SJSA1 (cell line): ENCODE results near the gene ATG10. TPM values are rescaled to one million over a fixed set of nuclear protein-coding genes. Genes with fewer than 3 reads are reported as not detected.
"Not testable (repeated sequence)": the region's sequence is repeated elsewhere in the genome, so short reads cannot be mapped to it uniquely, and the experiment has no call there.

Source experiments
- DNase-seq, 2 experiments: peaks; one replicate each; pipeline ENCODE4 v3.0.0-alpha.2; 2015 to 2020; ENCODE audit warnings: low spot score in 2 of 2, low read depth in 1 of 2
- H3K27ac ChIP-seq: fragments of 250-450 bp; sonication (Bioruptor Pico); 2 replicates; pipeline ENCODE4 v1.5.1; 2020; ENCODE audit warnings: mild to moderate bottlenecking, moderate library complexity
- H3K27me3 ChIP-seq: fragments of 250-450 bp; sonication (Bioruptor Pico); replicated peaks from 2 replicates; pipeline ENCODE4 v1.5.1; 2020; ENCODE audit warnings: mild to moderate bottlenecking, moderate library complexity
- H3K36me3 ChIP-seq: fragments of 250-450 bp; sonication (Bioruptor Pico); 2 replicates; pipeline ENCODE4 v1.5.1; 2020; ENCODE audit warnings: mild to moderate bottlenecking
- H3K4me1 ChIP-seq: fragments of 250-450 bp; sonication (Bioruptor Pico); replicated peaks from 2 replicates; pipeline ENCODE4 v1.6.1; 2021; ENCODE audit warnings: mild to moderate bottlenecking
- H3K4me3 ChIP-seq: fragments of 250-450 bp; sonication (Bioruptor Pico); 2 replicates; pipeline ENCODE4 v1.5.1; 2020; ENCODE audit warnings: mild to moderate bottlenecking
- H3K9me3 ChIP-seq: fragments of 250-450 bp; sonication (Bioruptor Pico); replicated peaks from 2 replicates; pipeline ENCODE4 v1.5.1; 2020; ENCODE audit warnings: mild to moderate bottlenecking
- total RNA-seq: library from RNA; depleted of rRNA; stranded (reverse); fragments of >200 nt; shearing (Covaris generic); gene quantifications from 2 replicates; pipeline ENCODE4 v1.2.3, GENCODE V29; 2014

The ATG10 gene
- total RNA-seq, 1 experiment from 2014 or later: 11.5 TPM

GRCh38 chr5:81963544-81963943 lies 8.3 kb upstream of the ATG10 start:
- no peaks in the 10 kb centered on the region for H3K9me3 ChIP-seq
- no peak overlapping the region for H3K4me3 ChIP-seq
- H3K36me3 ChIP-seq: no peaks in the 10 kb centered on the region
- H3K27me3 ChIP-seq: no peaks in the 10 kb centered on the region; the same call in 1 of the 2 replicates
- no peak overlapping the region for H3K27ac ChIP-seq
- H3K4me1 ChIP-seq: no peaks in the 10 kb centered on the region
- DNase-seq: no peak

- no peak for DNase-seq
- H3K9me3 ChIP-seq: no peaks in the 10 kb centered on the region
These were observed 6.3 kb upstream of the ATG10 start for GRCh38 chr5:81965524-81965923.

DNA sequence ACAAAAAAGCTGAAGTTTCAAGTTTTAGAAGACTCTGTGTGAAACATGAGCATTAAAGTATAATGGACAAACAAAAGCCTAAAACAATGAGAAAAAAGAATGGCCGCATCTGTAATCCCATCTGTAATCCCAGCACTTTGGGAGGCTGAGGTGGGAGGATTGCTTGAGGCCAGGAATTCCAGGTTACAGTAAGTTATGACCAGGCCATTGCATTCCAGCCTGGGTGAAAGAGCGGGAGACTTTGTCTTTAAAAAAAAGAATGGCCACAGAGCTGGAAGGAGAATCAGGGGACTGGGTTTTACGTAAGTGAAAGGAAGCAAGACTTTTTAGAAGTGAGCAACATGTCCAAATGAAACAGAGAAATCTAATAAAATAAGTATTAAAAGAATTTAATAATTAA lies 2.6 kb upstream of the ATG10 start:
- H3K27me3 ChIP-seq: no peaks in the 10 kb centered on the region; the same call in 1 of the 2 replicates
- no peaks in the 10 kb centered on the region for H3K36me3 ChIP-seq
- no peaks in the 10 kb centered on the region for H3K9me3 ChIP-seq
- no peak overlapping the region for H3K27ac ChIP-seq
- peaks cover 13% of the 10 kb centered on the region for H3K4me1 ChIP-seq
- DNase-seq: no peak
- no peak overlapping the region for H3K4me3 ChIP-seq

More at GRCh38 chr5:81965524-81965923, 6.3 kb upstream of the ATG10 start:
- H3K27me3 ChIP-seq: no peaks in the 10 kb centered on the region; the same call in 1 of the 2 replicates
- no peak overlapping the region for H3K27ac ChIP-seq
- no peak overlapping the region for H3K4me3 ChIP-seq
- no peaks in the 10 kb centered on the region for H3K4me1 ChIP-seq
- no peaks in the 10 kb centered on the region for H3K36me3 ChIP-seq

GRCh38 chr5:81969912-81970311 lies 1.9 kb upstream of the ATG10 start:
- peaks cover 13% of the 10 kb centered on the region for H3K4me1 ChIP-seq
- H3K4me3 ChIP-seq: no peak overlapping the region
- H3K36me3 ChIP-seq: no peaks in the 10 kb centered on the region
- H3K9me3 ChIP-seq: no peaks in the 10 kb centered on the region
- DNase-seq: no peak
- no peaks in the 10 kb centered on the region; the same call in 1 of the 2 replicates for H3K27me3 ChIP-seq
- H3K27ac ChIP-seq: no peak overlapping the region

DNA sequence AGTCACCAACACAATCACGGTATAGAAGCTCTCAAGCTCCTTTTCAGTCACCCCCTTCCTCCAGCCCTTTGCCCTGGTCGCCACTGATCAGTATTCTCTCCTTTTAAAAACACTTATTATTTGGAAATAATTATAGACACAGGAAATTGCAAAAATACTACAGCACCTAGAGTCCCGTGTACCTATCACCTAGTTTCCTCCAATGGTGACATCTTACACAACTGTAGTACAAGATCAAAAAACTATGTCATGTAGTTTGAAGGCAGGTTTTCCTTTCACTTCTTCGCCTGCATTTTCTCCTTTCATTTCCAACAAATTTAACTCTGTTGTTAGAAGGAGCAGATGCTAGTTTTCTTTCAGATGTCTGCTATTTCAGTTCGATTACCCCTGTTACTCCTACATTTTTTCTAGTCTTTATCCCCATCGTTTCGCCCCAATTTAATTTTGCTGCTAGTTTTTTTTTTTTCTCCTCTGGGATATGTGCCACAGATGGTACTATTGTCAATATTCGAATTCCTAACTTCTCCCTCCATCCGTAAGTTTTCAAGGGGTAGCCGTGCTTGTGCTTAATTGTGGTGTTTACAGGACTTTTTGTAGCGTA lies 612 bp upstream of the ATG10 start:
- peak in 1 of 2 experiments; percentile 64 for DNase-seq
- no peaks in the 10 kb centered on the region for H3K9me3 ChIP-seq
- H3K4me3 ChIP-seq: peak overlapping the region; percentile 78
- H3K36me3 ChIP-seq: no peaks in the 10 kb centered on the region
- peaks cover 13% of the 10 kb centered on the region for H3K4me1 ChIP-seq
- no peaks in the 10 kb centered on the region for H3K27me3 ChIP-seq
- peak overlapping the region; percentile 97 for H3K27ac ChIP-seq

GRCh38 chr5:81972492-81972783 lies 615 bp downstream of the ATG10 start:
- DNase-seq: no peak
- H3K36me3 ChIP-seq: 0 out of 2 replicates have a peak, but pooled peaks cover 6% of the 10 kb centered on the region
- no peaks in the 10 kb centered on the region for H3K9me3 ChIP-seq
- H3K4me1 ChIP-seq: peaks cover 13% of the 10 kb centered on the region
- peak overlapping the region; percentile 78 for H3K4me3 ChIP-seq
- H3K27ac ChIP-seq: peak overlapping the region; percentile 97
- no peaks in the 10 kb centered on the region for H3K27me3 ChIP-seq

DNA sequence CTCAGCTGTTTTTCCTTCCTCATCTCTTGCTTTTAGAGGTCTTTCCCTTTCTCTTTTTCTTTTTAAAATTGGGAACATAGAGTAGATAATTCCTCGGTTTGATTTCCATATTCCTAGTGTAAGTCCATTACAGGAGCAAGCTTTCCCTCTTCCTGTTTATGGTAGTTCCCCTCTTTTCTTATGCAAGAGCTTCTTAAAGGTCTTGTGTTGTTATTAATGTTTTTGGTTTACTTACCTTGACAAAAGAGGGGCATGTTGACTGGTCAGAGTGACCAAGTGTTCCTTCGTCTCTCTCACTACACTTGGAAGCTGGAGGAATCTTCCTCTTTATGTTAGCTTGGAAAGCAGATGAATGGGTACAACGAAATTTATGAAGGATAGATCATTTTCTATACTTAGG lies 8.3 kb downstream of the ATG10 start:
- no peak overlapping the region for H3K4me3 ChIP-seq
- H3K4me1 ChIP-seq: no peaks in the 10 kb centered on the region
- no peaks in the 10 kb centered on the region for H3K27me3 ChIP-seq
- H3K9me3 ChIP-seq: no peaks in the 10 kb centered on the region
- H3K27ac ChIP-seq: no peak overlapping the region
- no peak for DNase-seq
- H3K36me3 ChIP-seq: 0 out of 2 replicates have a peak, but pooled peaks cover 6% of the 10 kb centered on the region

DNA sequence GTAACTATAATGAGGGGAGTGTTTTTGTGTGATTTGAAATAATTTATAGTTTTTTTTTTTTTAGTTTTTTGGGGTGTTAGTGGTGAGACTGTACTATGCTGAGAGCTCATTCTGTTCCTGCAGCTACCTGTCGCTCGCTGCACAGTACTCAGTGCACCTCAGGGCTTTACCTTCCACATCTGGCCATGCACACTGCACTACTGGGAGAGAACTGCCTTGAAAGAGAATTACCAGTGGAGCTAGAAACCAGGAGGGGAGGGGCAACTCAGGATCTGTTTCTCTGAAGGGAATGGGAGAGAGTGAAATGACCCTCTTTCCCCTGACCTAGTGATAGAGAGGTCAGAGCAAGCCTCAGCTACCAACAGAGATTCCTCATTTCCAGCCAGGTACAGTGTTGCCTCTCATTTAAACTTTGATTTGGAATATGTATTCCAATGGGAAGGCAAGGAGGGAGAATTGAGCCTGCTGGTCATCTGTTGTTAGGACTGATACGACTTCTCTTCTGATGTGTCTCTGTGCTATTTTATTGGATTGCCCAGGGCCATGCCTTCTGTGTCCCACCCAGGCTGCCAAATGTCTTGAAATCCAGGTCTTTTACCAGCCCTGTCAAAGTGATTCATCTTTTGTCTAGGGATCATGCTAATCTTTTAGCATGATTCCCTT lies 8.9 kb downstream of the ATG10 start:
- Histone ChIP-seq H3K27ac (no peak overlapping the region), H3K27me3 (no peaks in the 10 kb centered on the region), H3K4me3 (no peak overlapping the region), H3K9me3 (no peaks in the 10 kb centered on the region), H3K36me3 (0 out of 2 replicates have a peak, but pooled peaks cover 6% of the 10 kb centered on the region), H3K4me1 (no peaks in the 10 kb centered on the region)
- no peak for DNase-seq

GRCh38 chr5:81982172-81982685 lies 10.4 kb downstream of the ATG10 start:
- H3K4me3 ChIP-seq, H3K9me3 ChIP-seq, DNase-seq, H3K27ac ChIP-seq, H3K36me3 ChIP-seq, H3K27me3 ChIP-seq, H3K4me1 ChIP-seq: not testable (repeated sequence)

DNA sequence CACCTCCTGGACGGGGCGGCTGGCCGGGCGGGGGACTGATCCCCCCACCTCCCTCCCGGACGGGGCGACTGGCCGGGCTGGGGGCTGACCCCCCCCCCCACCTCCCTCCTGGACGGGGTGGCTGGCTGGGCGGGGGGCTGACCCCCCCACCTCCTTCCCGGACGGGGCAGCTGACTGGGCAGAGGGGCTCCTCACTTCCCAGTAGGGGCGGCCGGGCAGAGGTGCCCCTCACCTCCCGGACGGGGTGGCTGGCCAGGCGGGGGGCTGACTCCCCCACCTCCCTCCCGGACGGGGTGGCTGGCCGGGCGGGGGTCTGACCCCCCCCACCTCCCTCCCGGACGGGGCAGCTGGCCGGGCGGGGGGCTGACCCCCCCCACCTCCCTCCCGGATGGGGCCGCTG lies 11.3 kb downstream of the ATG10 start:
- not testable (repeated sequence) for DNase-seq, H3K36me3 ChIP-seq, H3K4me1 ChIP-seq, H3K27me3 ChIP-seq, H3K27ac ChIP-seq, H3K9me3 ChIP-seq, H3K4me3 ChIP-seq

DNA sequence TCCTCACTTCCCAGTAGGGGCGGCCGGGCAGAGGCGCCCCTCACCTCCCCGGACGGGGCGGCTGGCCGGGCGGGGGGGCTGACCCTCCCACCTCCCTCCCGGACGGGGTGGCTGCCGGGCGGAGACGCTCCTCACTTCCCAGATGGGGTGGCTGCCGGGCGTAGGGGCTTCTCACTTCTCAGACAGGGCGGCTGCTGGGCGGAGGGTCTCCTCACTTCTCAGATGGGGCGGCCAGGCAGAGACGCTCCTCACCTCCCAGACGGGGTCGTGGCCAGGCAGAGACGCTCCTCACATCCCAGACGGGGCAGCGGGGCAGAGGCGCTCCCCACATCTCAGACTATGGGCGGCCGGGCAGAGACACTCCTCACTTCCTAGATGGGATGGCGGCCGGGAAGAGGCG lies 11.7 kb downstream of the ATG10 start:
- H3K36me3 ChIP-seq, H3K27ac ChIP-seq, H3K4me3 ChIP-seq, DNase-seq, H3K27me3 ChIP-seq, H3K4me1 ChIP-seq, H3K9me3 ChIP-seq: not testable (repeated sequence)

DNA sequence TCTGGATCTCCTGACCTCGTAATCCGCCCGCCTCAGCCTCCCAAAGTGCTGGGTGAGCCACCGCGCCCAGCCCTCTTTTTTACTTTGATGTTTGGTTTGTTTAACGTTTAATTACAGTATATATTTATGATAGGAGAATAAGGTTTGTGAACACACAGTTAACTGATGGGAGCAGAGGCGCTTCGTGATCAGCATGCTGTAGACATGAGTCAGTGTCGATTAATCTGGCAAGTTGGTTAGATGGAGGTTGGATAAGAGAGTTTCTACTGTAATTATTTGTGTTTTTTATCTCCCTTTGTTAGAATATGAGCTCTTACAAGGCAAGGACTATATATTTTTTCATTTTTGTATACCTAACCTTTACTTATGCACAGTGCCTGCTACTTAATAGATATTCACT lies 14.3 kb downstream of the ATG10 start:
- Histone ChIP-seq H3K9me3 (no peaks in the 10 kb centered on the region), H3K27me3 (no peaks in the 10 kb centered on the region), H3K4me3 (no peak overlapping the region), H3K36me3 (no peaks in the 10 kb centered on the region; the same call in 1 of the 2 replicates), H3K4me1 (no peaks in the 10 kb centered on the region), H3K27ac (no peak overlapping the region)
- no peak for DNase-seq

- no peaks in the 10 kb centered on the region for H3K9me3 ChIP-seq
- no peak for DNase-seq
These were observed 17.4 kb downstream of the ATG10 start for GRCh38 chr5:81989204-81989603.

DNA sequence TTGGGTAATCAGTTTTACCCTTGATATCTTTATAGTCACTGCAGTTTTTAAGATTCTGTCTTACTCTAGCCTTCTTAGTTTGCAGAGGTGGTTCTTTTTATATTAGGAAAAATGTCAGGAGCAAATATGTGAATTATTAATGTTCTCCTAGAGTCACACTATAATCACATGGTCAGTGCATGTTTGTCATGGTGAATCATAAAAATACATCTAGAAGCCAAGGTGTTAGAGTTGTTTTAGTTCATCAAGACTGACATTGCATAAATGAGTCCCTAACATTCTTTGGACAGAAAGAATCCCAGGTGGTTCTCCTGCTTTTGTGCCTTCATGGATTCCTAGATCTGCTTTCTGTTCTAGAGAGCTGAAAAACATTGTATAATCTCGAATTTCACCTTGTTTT lies 22.9 kb downstream of the ATG10 start:
- peaks cover 11% of the 10 kb centered on the region; the same call in 1 of the 2 replicates for H3K36me3 ChIP-seq
- H3K27me3 ChIP-seq: no peaks in the 10 kb centered on the region
- no peak for DNase-seq
- H3K4me3 ChIP-seq: no peak overlapping the region
- no peaks in the 10 kb centered on the region for H3K9me3 ChIP-seq
- no peak overlapping the region for H3K27ac ChIP-seq
- no peaks in the 10 kb centered on the region for H3K4me1 ChIP-seq

More at GRCh38 chr5:81989204-81989603, 17.4 kb downstream of the ATG10 start:
- no peaks in the 10 kb centered on the region for H3K27me3 ChIP-seq
- H3K27ac ChIP-seq: no peak overlapping the region
- H3K4me3 ChIP-seq: no peak overlapping the region
- no peaks in the 10 kb centered on the region for H3K4me1 ChIP-seq
- H3K36me3 ChIP-seq: no peaks in the 10 kb centered on the region; the same call in 1 of the 2 replicates
